ENCODE data around the gene TYW5. TPM values are rescaled to one million over a fixed set of nuclear protein-coding genes. Genes with fewer than 3 reads are reported as not detected.

The TYW5 gene
- total RNA-seq, 1 donor = 12.1 TPM

DNA sequence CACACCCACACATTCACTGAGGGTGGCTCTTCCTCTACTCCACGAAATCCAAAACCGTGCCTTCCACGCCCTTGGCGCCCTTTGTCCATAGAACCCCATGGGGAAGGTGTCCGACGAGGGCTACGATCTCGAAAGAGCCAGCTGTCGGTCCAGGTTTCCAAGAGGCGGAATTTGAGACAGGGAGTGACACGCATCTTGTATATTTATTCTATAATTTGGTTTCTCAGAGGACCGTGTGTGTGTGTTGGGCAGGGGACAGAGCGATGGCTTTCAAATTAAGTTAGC, 43.5 kb downstream of the TYW5 start:
- H3K4me3 ChIP-seq (ENCODE audit: low read depth, low read length) = peak overlapping the region; percentile 88
- TF ChIP-seq, protein P1, sequence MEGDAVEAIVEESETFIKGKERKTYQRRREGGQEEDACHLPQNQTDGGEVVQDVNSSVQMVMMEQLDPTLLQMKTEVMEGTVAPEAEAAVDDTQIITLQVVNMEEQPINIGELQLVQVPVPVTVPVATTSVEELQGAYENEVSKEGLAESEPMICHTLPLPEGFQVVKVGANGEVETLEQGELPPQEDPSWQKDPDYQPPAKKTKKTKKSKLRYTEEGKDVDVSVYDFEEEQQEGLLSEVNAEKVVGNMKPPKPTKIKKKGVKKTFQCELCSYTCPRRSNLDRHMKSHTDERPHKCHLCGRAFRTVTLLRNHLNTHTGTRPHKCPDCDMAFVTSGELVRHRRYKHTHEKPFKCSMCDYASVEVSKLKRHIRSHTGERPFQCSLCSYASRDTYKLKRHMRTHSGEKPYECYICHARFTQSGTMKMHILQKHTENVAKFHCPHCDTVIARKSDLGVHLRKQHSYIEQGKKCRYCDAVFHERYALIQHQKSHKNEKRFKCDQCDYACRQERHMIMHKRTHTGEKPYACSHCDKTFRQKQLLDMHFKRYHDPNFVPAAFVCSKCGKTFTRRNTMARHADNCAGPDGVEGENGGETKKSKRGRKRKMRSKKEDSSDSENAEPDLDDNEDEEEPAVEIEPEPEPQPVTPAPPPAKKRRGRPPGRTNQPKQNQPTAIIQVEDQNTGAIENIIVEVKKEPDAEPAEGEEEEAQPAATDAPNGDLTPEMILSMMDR (IDR thresholded peaks at IDR 0.05; ENCODE audit: insufficient read depth, low read depth, low read length) = no peak
- no peak for DNase-seq (ENCODE audit: low read depth)

DNA sequence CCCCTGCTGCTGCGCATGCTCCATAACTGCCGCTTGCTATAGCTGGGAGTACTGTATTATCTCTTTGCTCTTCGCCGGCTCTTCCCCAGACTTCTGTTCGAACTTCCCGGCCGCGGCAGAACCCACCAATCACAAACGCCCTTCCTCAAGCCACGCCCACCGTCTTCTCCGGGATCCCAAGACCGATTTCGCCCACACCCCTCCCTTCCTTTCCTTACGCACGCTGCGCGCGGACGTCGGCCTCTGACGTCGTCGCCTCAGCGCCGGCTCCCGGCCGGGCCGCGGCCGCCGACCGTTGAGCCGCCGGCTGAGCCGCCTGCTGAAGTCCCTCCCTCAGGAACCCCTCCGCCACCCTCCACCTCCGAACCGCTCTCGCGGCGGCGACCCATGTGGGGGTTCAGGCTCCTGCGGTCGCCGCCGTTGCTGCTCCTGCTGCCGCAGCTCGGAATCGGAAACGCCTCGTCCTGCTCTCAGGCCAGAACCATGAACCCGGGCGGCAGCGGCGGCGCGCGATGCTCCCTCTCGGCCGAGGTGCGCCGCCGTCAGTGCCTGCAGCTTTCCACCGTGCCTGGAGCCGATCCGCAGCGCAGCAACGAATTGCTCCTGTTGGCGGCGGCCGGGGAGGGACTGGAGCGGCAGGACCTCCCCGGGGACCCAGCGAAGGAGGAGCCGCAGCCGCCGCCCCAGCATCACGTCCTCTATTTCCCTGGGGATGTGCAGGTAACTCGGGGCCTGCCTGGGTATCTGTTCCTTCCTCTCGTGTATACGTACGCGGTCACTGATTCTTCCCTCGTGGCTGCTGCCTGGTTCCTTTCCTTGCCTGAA, 44.0 kb downstream of the TYW5 start, which contains the start of gene C2orf69:
Gene C2orf69, plus strand, starts transcription at position 242 of the 825 bp plus-strand sequence. Its CDS starts 146 bp downstream, at position 388.
- DNase-seq (ENCODE audit: low read depth) = peak; percentile 99
- peak within 1 kb of the TSS; percentile 88 for H3K4me3 ChIP-seq (ENCODE audit: low read depth, low read length)
- TF ChIP-seq, protein P1 (IDR thresholded peaks at IDR 0.05; ENCODE audit: insufficient read depth, low read depth, low read length) = no peak

DNA sequence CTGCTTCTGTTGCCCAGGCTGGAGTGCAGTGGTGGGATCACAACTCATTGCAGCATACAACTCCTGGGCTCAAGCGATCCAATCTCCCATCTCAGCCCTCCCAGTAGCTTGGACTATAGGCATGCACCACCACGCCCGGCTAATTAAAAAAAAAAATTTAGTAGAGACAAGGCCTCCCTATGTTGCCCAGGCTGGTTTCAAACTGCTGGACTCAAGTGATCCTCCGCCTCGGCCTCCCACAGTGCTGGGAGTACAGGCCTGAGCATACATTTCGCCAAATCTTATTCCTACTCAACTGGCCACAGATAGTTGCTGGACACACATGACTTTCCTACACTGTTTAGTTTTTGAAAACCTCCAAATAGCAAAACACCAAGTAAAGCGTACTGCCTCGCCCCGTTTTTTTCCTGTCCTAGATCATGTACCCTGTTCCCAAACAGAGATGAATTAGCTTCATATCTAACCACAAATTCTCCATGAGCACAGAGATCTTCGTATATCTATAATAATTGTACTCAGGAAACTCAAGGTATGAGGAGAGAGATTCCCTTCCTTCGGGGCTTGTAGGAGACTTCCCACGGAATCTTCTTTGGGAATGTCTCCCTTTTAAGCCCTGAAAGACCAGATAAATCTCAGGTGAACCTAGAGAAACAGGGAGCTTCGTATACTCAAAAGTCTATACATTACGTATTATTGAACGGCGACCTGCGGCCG, 44.8 kb downstream of the TYW5 start:
- no peak for DNase-seq (ENCODE audit: low read depth)
- TF ChIP-seq, protein P1 (IDR thresholded peaks at IDR 0.05; ENCODE audit: insufficient read depth, low read depth, low read length) = no peak
- H3K4me3 ChIP-seq (ENCODE audit: low read depth, low read length) = peak overlapping the region; percentile 51

DNA sequence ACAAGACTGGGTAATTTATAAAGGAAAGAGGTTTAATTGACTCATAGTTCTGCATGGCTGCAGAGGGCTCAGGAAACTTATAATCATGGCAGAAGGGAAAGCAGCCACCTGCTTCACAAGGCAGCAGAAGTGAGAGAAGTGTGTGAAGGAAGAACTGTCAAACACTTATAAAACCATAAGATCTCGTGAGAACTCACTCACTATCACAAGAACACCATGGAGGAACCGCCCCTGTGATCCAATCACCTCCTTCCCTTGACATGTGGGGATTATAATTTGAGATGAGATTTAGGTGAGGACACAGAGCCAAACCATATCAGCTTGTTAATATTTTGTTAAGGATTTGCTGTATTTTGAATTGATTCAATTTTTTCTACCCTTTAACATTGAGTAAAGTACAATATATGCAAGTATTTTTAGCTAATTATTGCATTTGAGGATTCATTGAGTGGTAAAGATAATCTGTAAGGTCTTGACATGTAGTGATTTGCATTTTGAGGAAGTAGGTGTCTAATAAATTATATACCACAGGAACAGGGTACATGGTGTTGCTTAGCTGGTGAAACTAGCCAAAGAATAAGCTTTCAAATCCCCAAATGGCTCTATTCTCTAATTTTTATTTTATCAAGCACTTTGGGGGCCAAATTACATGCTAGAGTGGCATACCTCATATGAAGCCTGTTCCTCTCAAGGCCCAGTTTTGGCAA, 48.1 kb downstream of the TYW5 start:
- TF ChIP-seq, protein P1 (IDR thresholded peaks at IDR 0.05; ENCODE audit: insufficient read depth, low read depth, low read length) = no peak
- no peak overlapping the region for H3K4me3 ChIP-seq (ENCODE audit: low read depth, low read length)
- no peak for DNase-seq (ENCODE audit: low read depth)

DNA sequence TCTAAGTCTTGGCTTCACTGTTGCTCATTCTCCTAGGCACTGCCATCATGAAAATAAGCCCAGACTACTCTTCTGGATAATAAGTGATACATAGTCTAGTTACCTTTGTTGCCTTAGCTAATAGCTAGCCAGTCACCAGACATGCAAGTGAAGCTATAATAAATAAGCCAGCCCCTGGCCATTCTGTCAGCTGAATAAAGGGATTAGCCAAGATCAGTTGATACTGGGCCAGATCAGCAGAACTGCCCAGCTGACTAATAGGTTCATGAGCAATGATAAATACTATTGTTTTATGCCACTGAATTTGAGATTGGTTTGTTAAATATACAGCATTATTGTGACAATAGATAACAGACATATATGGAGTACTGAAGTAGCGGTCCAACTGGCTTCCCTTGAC, 52.2 kb downstream of the TYW5 start:
- no peak for DNase-seq (ENCODE audit: low read depth)
- no peak overlapping the region for H3K4me3 ChIP-seq (ENCODE audit: low read depth, low read length)
- TF ChIP-seq, protein P1 (IDR thresholded peaks at IDR 0.05; ENCODE audit: insufficient read depth, low read depth, low read length) = no peak

DNA sequence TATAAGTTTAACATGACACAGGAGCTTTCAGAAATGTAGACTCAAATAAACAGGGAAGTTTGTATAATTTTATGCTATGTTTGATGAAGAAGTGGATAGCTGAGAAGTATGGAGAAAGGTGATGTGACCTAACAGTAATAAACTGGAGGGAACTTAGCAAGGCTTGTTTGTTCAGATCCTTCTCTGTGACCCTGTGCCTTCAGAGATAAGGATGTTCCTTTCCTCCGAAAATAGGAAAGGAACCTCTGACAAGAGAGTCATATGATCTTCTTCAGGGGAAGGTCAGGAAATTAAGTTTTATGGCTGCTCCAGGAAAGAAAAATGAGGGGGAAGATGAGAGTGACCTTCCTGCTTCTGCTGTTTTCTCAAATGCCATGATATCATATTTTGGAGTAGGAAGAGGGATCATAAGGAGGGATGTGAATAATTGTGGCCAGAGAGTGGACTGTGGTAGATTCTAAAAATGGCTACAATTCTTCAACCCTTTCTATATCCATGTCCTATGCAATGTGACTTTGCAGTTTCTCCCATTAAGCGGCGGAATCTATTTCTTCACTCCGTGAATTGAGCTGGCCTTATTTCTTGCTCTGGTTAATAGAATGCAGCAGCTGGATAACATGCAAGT, 52.7 kb downstream of the TYW5 start:
- TF ChIP-seq, protein P1 (IDR thresholded peaks at IDR 0.05; ENCODE audit: insufficient read depth, low read depth, low read length) = no peak
- no peak overlapping the region for H3K4me3 ChIP-seq (ENCODE audit: low read depth, low read length)
- DNase-seq (ENCODE audit: low read depth) = no peak

Measured in fibroblast of villous mesenchyme (primary cell).